Measurements from ENCODE around the gene HELZ. TPM values are rescaled to one million over a fixed set of nuclear protein-coding genes. Genes with fewer than 3 reads are reported as not detected.

HELZ gene
- polyA plus RNA-seq, 1 of the 3 experiments (the other 2 are of a cell fraction), result 4.3 TPM

DNA sequence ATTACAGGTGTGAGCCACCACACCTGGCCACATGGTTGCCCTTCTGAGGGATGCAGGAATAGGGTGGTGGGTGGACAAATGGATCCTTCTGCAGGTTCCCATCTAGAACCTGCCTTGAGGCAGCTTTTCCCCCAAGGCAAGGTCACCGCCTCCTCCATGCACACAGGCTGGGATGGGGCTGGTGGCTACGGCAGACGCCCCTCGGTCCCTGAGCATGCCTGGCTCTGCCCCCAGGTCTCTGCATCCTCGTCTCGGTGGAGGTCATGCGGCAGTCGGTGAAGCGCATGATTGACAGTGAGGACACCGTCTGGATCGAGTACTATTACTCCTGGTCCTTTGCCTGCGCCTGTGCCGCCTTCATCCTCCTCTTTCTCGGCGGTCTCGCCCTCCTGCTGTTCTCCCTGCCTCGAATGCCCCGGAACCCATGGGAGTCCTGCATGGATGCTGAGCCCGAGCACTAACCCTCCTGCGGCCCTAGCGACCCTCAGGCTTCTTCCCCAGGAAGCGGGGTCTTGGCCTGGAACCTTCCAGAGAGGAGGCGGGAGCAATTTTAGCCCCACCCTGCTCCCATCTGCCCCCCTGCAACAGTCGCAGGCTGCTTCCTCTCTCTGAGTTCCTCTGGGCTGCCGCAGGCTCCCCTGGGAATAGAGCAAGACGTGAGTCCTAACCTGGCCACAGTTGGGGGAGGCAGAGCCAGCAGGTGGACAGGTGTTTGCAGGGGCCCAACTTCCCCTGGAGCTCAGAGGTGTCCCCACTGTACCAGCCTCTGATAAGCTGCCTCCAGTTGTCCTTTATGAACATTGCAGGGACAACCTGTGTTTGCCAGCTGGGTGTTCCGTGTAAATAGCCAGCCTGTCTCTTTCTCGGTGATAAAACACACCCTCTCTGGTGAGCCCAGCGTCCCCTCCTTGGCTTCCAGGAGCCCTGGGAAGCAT, 188.9 kb downstream of the HELZ start (continued):
- TF ChIP-seq, protein P1, sequence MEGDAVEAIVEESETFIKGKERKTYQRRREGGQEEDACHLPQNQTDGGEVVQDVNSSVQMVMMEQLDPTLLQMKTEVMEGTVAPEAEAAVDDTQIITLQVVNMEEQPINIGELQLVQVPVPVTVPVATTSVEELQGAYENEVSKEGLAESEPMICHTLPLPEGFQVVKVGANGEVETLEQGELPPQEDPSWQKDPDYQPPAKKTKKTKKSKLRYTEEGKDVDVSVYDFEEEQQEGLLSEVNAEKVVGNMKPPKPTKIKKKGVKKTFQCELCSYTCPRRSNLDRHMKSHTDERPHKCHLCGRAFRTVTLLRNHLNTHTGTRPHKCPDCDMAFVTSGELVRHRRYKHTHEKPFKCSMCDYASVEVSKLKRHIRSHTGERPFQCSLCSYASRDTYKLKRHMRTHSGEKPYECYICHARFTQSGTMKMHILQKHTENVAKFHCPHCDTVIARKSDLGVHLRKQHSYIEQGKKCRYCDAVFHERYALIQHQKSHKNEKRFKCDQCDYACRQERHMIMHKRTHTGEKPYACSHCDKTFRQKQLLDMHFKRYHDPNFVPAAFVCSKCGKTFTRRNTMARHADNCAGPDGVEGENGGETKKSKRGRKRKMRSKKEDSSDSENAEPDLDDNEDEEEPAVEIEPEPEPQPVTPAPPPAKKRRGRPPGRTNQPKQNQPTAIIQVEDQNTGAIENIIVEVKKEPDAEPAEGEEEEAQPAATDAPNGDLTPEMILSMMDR (IDR thresholded peaks at IDR 0.05), result no peak
- TF ChIP-seq POLR2AphosphoS5 (IDR thresholded peaks at IDR 0.05; ENCODE audit: low read depth, low read length), result no peak
- TF ChIP-seq, protein P2, sequence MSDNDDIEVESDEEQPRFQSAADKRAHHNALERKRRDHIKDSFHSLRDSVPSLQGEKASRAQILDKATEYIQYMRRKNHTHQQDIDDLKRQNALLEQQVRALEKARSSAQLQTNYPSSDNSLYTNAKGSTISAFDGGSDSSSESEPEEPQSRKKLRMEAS (IDR thresholded peaks at IDR 0.05; ENCODE audit: low read depth), result no peak
- no peak for TF ChIP-seq MEF2A (IDR thresholded peaks at IDR 0.05; ENCODE audit: borderline replicate concordance, low read depth)
- TF ChIP-seq RFX5 (IDR thresholded peaks at IDR 0.05; ENCODE audit: low read length), result no peak

DNA sequence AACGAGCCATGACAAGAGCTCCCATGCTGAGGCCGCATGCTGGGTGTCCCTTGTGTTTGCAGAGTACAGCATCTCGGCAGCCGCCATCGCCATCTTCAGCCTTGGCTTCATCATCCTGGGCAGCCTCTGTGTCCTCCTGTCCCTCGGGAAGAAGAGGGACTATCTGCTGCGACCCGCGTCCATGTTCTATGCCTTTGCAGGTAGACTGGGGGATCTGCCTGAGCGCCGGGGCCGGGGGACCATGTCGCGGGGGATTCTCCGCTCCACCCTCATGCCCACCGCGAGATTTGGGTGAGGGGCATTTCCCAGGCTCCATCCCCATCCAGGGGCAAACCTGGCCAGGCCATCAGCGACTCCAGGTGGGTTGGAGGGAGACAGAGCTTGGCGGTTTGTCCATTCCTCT, 190.0 kb downstream of the HELZ start:
- H3F3A ChIP-seq (replicated peaks; ENCODE audit: insufficient read depth), result no peaks in the 10 kb centered on the region
- no peak overlapping the region for H3K27ac ChIP-seq (ENCODE audit: low read depth in 2 of 2, low read length in 1 of 2)
- H3K9me2 ChIP-seq, result no peaks in the 10 kb centered on the region
- peaks cover 0 to 3% of the 10 kb centered on the region in 2 experiments; a peak in 1 of 4 replicates for H3K4me1 ChIP-seq (ENCODE audit: control insufficient read depth in 1 of 2, insufficient read depth in 2 of 2, low read depth in 1 of 2, low read length in 1 of 2)
- H3K9me3 ChIP-seq, result no peaks in the 10 kb centered on the region
- H3K4me3 ChIP-seq (ENCODE audit: low read depth in 2 of 2, low read length in 1 of 2), result no peak overlapping the region
- H3K4me2 ChIP-seq, result no peak overlapping the region
- H3K36me3 ChIP-seq (replicated peaks in 1 of 2; ENCODE audit: control insufficient read depth in 1 of 2, insufficient read depth in 2 of 2, low read length in 1 of 2), result no peaks in the 10 kb centered on the region
- no peak for DNase-seq
- H3K79me2 ChIP-seq (ENCODE audit: insufficient read depth), result no peaks in the 10 kb centered on the region
- no peaks in the 10 kb centered on the region for H4K20me1 ChIP-seq (ENCODE audit: insufficient read depth)
- H3K9ac ChIP-seq, result no peak overlapping the region
- POLR2A ChIA-PET, result no interaction called here
- CTCF ChIA-PET, result no interaction called here
- no peaks in the 10 kb centered on the region for H3K27me3 ChIP-seq (ENCODE audit: insufficient read depth)
- TF ChIP-seq ELF1 (IDR thresholded peaks at IDR 0.05), result no peak
- no peak for TF ChIP-seq YY1 (IDR thresholded peaks at IDR 0.05; ENCODE audit: low read depth)
- no peak for TF ChIP-seq RAD21 (IDR thresholded peaks at IDR 0.05; ENCODE audit: low read length)
- TF ChIP-seq NFIC (IDR thresholded peaks at IDR 0.05; ENCODE audit: borderline replicate concordance), result no peak
- no peak for TF ChIP-seq TEAD4 (IDR thresholded peaks at IDR 0.05; ENCODE audit: borderline replicate concordance, insufficient read depth)
- TF ChIP-seq POLR2AphosphoS5 (IDR thresholded peaks at IDR 0.05; ENCODE audit: low read depth, low read length), result no peak
- no peak for TF ChIP-seq CHD2 (IDR thresholded peaks at IDR 0.05; ENCODE audit: low read length, partially characterized antibody)
- TF ChIP-seq, protein P3, sequence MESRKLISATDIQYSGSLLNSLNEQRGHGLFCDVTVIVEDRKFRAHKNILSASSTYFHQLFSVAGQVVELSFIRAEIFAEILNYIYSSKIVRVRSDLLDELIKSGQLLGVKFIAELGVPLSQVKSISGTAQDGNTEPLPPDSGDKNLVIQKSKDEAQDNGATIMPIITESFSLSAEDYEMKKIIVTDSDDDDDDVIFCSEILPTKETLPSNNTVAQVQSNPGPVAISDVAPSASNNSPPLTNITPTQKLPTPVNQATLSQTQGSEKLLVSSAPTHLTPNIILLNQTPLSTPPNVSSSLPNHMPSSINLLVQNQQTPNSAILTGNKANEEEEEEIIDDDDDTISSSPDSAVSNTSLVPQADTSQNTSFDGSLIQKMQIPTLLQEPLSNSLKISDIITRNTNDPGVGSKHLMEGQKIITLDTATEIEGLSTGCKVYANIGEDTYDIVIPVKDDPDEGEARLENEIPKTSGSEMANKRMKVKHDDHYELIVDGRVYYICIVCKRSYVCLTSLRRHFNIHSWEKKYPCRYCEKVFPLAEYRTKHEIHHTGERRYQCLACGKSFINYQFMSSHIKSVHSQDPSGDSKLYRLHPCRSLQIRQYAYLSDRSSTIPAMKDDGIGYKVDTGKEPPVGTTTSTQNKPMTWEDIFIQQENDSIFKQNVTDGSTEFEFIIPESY (IDR thresholded peaks at IDR 0.05; ENCODE audit: borderline replicate concordance, low read depth), result no peak
- TF ChIP-seq RXRA (IDR thresholded peaks at IDR 0.05; ENCODE audit: borderline replicate concordance, low read depth), result no peak
- no peak for TF ChIP-seq TAF1 (IDR thresholded peaks at IDR 0.05; ENCODE audit: borderline replicate concordance, low read depth, low read length)
- no peak for TF ChIP-seq FOXJ3 (CRISPR knock-in tag; IDR thresholded peaks at IDR 0.05)
- TF ChIP-seq, protein P1 (IDR thresholded peaks at IDR 0.05), result no peak
- no peak for TF ChIP-seq EZH2phosphoT487 (IDR thresholded peaks at IDR 0.05; ENCODE audit: borderline replicate concordance, low read depth)
- 93% methylated on average over 19 of the region's 19 CpGs for WGBS (ENCODE audit: low lambda C conversion rate)
- no peak overlapping the region for H2AFZ ChIP-seq (ENCODE audit: low read depth)
